Lung (tissue), 12 donors: ENCODE measurements around the gene EXOC6B. TPM values are rescaled to one million over a fixed set of nuclear protein-coding genes. Genes with fewer than 3 reads are reported as not detected.

Source experiments
- ATAC-seq: fragments of 200-7000 bp; cut with Tn5 transposase; one replicate; pipeline ENCODE4 v1.9.1; 2020; ENCODE audit warnings: moderate number of reproducible peaks; ENCODE audit not compliant: insufficient read depth, low FRiP score
- DNase-seq, 3 donors: peaks; one replicate each; pipeline ENCODE4 v3.0.0-alpha.2; 2013 to 2017
- H3K27ac ChIP-seq, 2 donors: one replicate each; pipeline ENCODE4 v1.5.1; 2013; ENCODE audit warnings: mild to moderate bottlenecking in 2 of 2, moderate library complexity in 2 of 2, control low read depth in 1 of 2, inconsistent platforms in 1 of 2, low read depth in 1 of 2, low read length in 1 of 2
- H3K27me3 ChIP-seq, 3 donors: one replicate each; pipeline ENCODE4 v1.5.1; 2013; ENCODE audit warnings: low read length in 2 of 3; ENCODE audit not compliant: control insufficient read depth in 3 of 3, insufficient read depth in 3 of 3
- H3K36me3 ChIP-seq, 4 donors: one replicate each; pipeline ENCODE4 v1.5.1; 2013; ENCODE audit warnings: low read length in 4 of 4, mild to moderate bottlenecking in 1 of 4, moderate library complexity in 1 of 4; ENCODE audit not compliant: control insufficient read depth in 4 of 4, insufficient read depth in 4 of 4
- H3K4me1 ChIP-seq, 5 donors: one replicate each; pipeline ENCODE4 v1.5.1; 2013; ENCODE audit warnings: low read length in 5 of 5, mild to moderate bottlenecking in 2 of 5, moderate library complexity in 1 of 5; ENCODE audit not compliant: control insufficient read depth in 5 of 5, insufficient read depth in 5 of 5
- H3K4me3 ChIP-seq: one replicate; pipeline ENCODE4 v1.5.1; 2013; ENCODE audit warnings: mild to moderate bottlenecking, control low read depth, moderate library complexity
- H3K9ac ChIP-seq, 2 donors: one replicate each; pipeline ENCODE4 v1.5.1; 2013; ENCODE audit warnings: low read length in 2 of 2, control low read depth in 1 of 2; ENCODE audit not compliant: insufficient read depth in 1 of 2
- H3K9me3 ChIP-seq, 4 donors: one replicate each; pipeline ENCODE4 v1.5.1; 2013; ENCODE audit warnings: low read length in 3 of 4, mild to moderate bottlenecking in 1 of 4, moderate library complexity in 1 of 4; ENCODE audit not compliant: control insufficient read depth in 4 of 4, insufficient read depth in 3 of 4
- WGBS, 2 donors: extraction: QIAGEN DNeasy Blood & Tissue Kit; methylation state at CpG; one replicate each; pipeline ENCODE4 v1.1.7; 2013; 5-methylcytosine and 5-hydroxymethylcytosine counted together
- polyA plus RNA-seq, 2 donors: library from polyadenylated mRNA; stranded (reverse); fragments of 200-250 nt; gene quantifications; one replicate each; pipeline ENCODE4 v1.2.1, GENCODE V29; 2013
- total RNA-seq, 2 donors: library from RNA; depleted of rRNA in 1 of 2; stranded (reverse); fragments of >200 nt in 1 of 2; gene quantifications; one replicate each; pipeline ENCODE4 v1.2.1, GENCODE V29; 2014 to 2021
- TF ChIP-seq, protein P1 (sequence below): IDR thresholded peaks from 2 replicates; pipeline ENCODE4 v1.5.1; 2012; ENCODE audit warnings: mild to moderate bottlenecking; ENCODE audit errors: control extremely low read depth, extremely low read depth
- donor health status: control.
- donor health status: control.
- donor health status: Bipolar disorder and iron deficiency.
- donor health status: healthy.
- donor health status: DM: yes; HTN: yes; CAD: no.

EXOC6B gene
- total and polyA plus RNA-seq, 4 donors, result 3.3 to 46.0 (median 12.7) TPM

DNA sequence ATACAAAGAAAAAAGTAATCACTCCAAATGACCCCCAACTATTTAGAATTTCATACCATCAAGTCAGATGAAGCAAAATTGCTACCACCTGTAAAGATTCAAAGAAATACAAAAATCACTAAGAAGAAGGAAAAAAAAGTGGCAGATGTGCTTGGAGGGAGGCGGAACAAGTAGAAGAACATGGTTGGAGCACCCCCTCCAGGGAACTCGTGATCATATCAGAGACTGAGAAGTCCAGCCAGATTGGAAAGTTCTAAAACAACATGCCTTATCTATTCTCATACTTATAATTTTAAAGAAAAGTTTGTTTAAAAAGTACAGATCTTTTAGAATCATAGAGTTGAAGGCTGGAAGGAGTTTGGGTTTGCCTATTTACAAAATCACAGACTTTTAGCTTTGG lies 564.8 kb downstream of the EXOC6B start:
- ATAC-seq (no peak), DNase-seq (no peak)
- H3K27ac ChIP-seq, result no peak overlapping the region
- no peaks in the 10 kb centered on the region for H3K27me3 ChIP-seq
- H3K4me1 ChIP-seq, result peaks cover 0 to 13% (median 0%) of the 10 kb centered on the region in 5 donors
- no peak overlapping the region for H3K9ac ChIP-seq
- H3K4me3 ChIP-seq, result no peak overlapping the region
- no peaks in the 10 kb centered on the region for H3K9me3 ChIP-seq
- H3K36me3 ChIP-seq, result no peaks in the 10 kb centered on the region
- TF ChIP-seq, protein P1, sequence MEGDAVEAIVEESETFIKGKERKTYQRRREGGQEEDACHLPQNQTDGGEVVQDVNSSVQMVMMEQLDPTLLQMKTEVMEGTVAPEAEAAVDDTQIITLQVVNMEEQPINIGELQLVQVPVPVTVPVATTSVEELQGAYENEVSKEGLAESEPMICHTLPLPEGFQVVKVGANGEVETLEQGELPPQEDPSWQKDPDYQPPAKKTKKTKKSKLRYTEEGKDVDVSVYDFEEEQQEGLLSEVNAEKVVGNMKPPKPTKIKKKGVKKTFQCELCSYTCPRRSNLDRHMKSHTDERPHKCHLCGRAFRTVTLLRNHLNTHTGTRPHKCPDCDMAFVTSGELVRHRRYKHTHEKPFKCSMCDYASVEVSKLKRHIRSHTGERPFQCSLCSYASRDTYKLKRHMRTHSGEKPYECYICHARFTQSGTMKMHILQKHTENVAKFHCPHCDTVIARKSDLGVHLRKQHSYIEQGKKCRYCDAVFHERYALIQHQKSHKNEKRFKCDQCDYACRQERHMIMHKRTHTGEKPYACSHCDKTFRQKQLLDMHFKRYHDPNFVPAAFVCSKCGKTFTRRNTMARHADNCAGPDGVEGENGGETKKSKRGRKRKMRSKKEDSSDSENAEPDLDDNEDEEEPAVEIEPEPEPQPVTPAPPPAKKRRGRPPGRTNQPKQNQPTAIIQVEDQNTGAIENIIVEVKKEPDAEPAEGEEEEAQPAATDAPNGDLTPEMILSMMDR, result no peak
- WGBS, 2 donors, result 83 to 89% methylated on average over 2 of the region's 2 CpGs

DNA sequence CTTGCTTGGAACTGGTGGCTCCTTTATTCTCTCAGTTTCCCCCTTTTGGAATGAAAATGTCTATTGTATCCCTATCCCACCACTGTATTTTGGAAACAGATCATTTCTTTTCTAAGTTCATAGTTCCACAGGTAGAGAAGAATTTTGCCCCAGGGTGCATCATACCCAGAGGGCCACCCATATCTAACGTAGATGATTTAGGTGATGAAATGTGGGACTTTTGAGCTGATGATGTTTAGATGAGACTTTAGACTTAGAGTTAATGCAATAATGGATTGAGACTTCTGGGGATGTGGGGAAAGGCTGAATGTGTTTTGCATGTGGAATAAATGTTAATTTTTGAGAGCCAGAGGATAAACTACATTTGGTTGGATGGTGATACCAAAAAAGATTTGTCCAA lies 570.3 kb downstream of the EXOC6B start:
- 98 to 100% methylated on average over 1 of the region's 1 CpG for WGBS, 2 donors
- Histone ChIP-seq H3K27ac (no peak overlapping the region), H3K4me3 (no peak overlapping the region), H3K9me3 (peaks cover 0 to 6% (median 0%) of the 10 kb centered on the region in 4 donors), H3K9ac (no peak overlapping the region), H3K27me3 (no peaks in the 10 kb centered on the region), H3K36me3 (no peaks in the 10 kb centered on the region), H3K4me1 (no peaks in the 10 kb centered on the region)
- TF ChIP-seq, protein P1, result no peak
- no peak for ATAC-seq
- no peak for DNase-seq

DNA sequence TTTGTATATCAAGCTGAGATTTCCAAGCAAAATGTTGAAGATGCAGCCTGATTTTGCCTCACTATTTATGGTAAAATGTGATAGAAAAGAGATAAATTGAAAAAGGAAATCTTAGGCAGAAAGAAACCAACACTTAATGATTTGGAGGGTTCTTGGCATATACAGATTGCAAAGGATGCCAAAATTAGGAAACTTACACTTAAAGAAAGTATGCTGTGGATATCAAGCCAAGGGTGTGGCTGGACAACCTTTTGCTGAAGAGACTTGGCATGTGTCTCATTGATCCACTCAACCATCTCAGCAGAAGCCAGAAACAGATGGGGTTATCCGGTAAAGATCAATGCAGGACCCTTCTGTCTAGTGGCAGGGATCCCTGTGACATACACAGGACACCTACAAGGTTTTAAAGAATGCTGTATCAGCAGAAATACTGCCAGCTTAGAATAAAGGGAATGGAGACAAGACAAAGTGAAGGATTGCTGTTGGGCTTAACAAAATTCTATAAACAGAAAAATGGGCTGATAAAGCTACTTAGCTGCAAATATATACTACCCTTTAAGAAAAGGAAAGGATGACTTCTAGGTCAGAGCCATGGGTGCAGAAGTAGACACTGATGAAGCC lies 570.9 kb downstream of the EXOC6B start:
- no peak for ATAC-seq
- WGBS, 2 donors, result 64 to 87% methylated on average over 1 of the region's 1 CpG
- TF ChIP-seq, protein P1, result no peak
- no peak for DNase-seq
- Histone ChIP-seq H3K27me3 (no peaks in the 10 kb centered on the region), H3K27ac (no peak overlapping the region), H3K36me3 (no peaks in the 10 kb centered on the region), H3K4me3 (no peak overlapping the region), H3K9me3 (peaks cover 0 to 6% (median 0%) of the 10 kb centered on the region in 4 donors), H3K9ac (no peak overlapping the region), H3K4me1 (no peaks in the 10 kb centered on the region)

DNA sequence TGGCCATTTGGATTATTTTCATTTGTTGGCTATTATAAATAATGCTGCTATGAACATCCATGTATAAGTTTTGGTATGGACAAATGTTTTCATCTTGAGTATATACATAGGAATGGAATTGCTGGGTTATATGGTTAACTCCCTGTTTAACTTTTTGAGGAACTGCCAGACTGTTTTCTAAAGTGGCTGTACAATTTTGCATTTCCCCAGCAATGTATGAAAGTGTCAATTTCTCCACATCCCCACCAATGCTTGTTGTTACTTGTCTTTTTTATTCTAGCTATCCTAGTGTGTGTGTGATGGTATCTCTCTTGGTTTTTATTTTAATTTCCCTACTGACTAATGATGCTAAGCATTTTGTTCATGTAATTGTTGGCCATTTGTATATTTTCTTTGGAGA lies 587.5 kb downstream of the EXOC6B start:
- H3K36me3 ChIP-seq, result no peaks in the 10 kb centered on the region
- no peak overlapping the region for H3K4me3 ChIP-seq
- no peak overlapping the region for H3K27ac ChIP-seq
- ATAC-seq (no peak), DNase-seq (no peak)
- H3K27me3 ChIP-seq, result no peaks in the 10 kb centered on the region
- TF ChIP-seq, protein P1, result no peak
- no peak overlapping the region for H3K9ac ChIP-seq
- peaks cover 0 to 5% (median 0%) of the 10 kb centered on the region in 5 donors for H3K4me1 ChIP-seq
- H3K9me3 ChIP-seq, result no peaks in the 10 kb centered on the region
